Immature natural killer cell (primary cell): ENCODE data around the gene DHCR24. TPM values are rescaled to one million over a fixed set of nuclear protein-coding genes. Genes with fewer than 3 reads are reported as not detected.

Source experiments
- DNase-seq, 3 donors: peaks; one replicate each; pipeline ENCODE4 v3.0.0; 2022; ENCODE audit warnings: mixed read lengths in 1 of 3
- H3K27ac Mint-ChIP-seq, 6 donors: one replicate each; pipeline ENCODE4 v1.8.0; 2020; ENCODE audit warnings: mixed read lengths in 6 of 6, mild to moderate bottlenecking in 5 of 6, inconsistent platforms in 4 of 6, moderate library complexity in 3 of 6
- H3K27me3 Mint-ChIP-seq, 3 donors: one replicate each; pipeline ENCODE4 v1.8.0; 2020 to 2021; ENCODE audit warnings: low read depth in 3 of 3, mild to moderate bottlenecking in 3 of 3, mixed read lengths in 3 of 3, moderate library complexity in 3 of 3, inconsistent platforms in 1 of 3
- H3K36me3 Mint-ChIP-seq, 3 donors: one replicate each; pipeline ENCODE4 v1.8.0; 2020; ENCODE audit warnings: mixed read lengths in 3 of 3, inconsistent platforms in 2 of 3, mild to moderate bottlenecking in 2 of 3
- H3K4me1 Mint-ChIP-seq, 2 donors: one replicate each; pipeline ENCODE4 v1.8.0; 2020; ENCODE audit warnings: inconsistent platforms in 2 of 2, mild to moderate bottlenecking in 2 of 2, mixed read lengths in 2 of 2, moderate library complexity in 1 of 2
- H3K4me3 Mint-ChIP-seq, 5 donors: one replicate each; pipeline ENCODE4 v1.8.0; 2020; ENCODE audit warnings: mild to moderate bottlenecking in 5 of 5, mixed read lengths in 5 of 5, inconsistent platforms in 3 of 5, moderate library complexity in 3 of 5
- H3K9me3 Mint-ChIP-seq, 6 donors: one replicate each; pipeline ENCODE4 v1.8.0; 2020; ENCODE audit warnings: mild to moderate bottlenecking in 6 of 6, mixed read lengths in 6 of 6, inconsistent platforms in 4 of 6, moderate library complexity in 3 of 6
- polyA plus RNA-seq, 3 donors: library from polyadenylated mRNA; unstranded; fragments of 300-500 nt; fragmentation: Illumina TruSeq; gene quantifications; one replicate each; pipeline ENCODE4 v1.2.3, GENCODE V29; 2021

Gene DHCR24
- polyA plus RNA-seq, 3 donors from 2014 or later: 15.4 to 23.8 (median 17.0) TPM

DNA sequence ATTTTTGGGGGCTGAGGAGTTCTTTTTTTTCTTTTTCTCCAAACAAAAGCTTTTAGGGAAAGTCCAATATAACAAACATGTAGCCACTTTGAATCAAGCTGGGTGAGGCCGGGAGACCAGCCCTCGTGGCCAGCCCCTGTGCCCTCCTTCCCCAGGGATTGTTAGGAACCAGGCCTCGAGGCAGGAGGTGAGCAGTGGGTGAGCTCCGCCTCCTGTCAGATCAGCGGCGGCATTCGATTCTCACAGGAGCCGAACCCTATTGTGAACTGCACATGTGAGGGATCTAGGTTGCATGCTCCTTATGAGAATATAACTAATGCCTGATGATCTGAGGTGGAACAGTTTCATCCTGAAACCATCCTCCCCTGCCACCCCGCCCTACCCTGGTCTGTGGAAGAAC, 44.0 kb downstream of the DHCR24 start:
- H3K36me3 Mint-ChIP-seq: peaks cover 26 to 49% (median 30%) of the 10 kb centered on the region in 3 donors
- peaks cover 0 to 3% (median 0%) of the 10 kb centered on the region in 3 donors for H3K27me3 Mint-ChIP-seq
- no peak overlapping the region for H3K4me3 Mint-ChIP-seq
- no peaks in the 10 kb centered on the region for H3K4me1 Mint-ChIP-seq
- no peak for DNase-seq
- no peaks in the 10 kb centered on the region for H3K9me3 Mint-ChIP-seq
- H3K27ac Mint-ChIP-seq: no peak overlapping the region

DNA sequence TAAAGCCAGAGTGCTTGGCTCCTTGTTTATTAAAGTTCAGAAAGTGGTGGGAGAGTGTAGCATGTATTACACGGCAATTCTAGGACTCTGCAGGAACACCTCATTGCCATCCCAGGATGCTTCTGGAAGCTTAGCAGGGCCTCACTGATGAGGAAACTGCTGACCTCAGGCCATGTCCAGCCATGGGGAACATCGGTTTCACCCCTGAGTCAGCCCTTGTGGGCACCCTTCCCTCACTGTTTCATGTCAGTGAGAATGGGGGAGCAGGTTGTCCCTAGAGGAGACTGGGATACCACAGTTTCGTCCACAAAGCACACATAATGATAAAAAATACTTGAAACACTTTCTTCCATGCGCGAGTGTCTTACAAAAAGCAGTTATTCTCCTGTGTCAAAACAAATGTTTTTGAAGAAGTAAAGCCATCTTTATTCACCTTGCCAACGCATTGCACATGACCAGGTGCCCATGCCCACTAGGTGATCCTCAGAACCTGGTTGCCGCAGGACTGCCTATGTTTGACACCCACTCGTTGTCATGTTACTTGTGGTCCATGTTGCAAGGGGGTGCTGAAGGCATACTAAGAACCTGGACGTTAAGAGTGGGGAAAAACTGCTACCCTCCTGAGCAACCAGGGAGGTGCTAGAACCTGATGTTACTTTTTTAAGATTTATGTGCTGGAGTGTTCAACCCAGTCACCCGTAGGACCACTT, 44.6 kb downstream of the DHCR24 start:
- Mint-ChIP-seq H3K4me3 (no peak overlapping the region), H3K27ac (peak overlapping the region in 1 of 6 donors; percentile 46), H3K27me3 (peaks cover 0 to 3% (median 0%) of the 10 kb centered on the region in 3 donors)

DNA sequence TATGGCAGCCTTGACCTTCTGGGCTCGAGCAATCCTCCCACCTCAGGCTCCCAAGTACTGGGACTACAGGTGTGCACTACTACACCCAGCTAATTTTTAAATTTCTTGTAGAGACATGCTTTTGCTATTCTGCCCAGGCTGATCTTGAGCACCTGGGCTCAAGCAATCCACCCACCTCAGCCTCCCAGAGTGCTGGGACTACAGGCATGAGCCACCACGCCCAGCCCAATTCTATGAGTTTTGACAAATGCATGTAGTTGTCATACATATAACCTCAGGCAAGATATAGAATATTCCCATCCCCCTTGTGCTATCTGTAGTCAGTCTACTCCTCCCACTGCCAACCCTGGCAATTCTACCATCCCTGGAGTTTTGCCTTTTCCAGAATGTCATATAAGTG, 47.2 kb downstream of the DHCR24 start:
- no peak overlapping the region for H3K4me3 Mint-ChIP-seq
- H3K27ac Mint-ChIP-seq: no peak overlapping the region
- no peaks in the 10 kb centered on the region for H3K4me1 Mint-ChIP-seq
- peaks cover 30 to 67% (median 33%) of the 10 kb centered on the region in 3 donors for H3K36me3 Mint-ChIP-seq
- H3K27me3 Mint-ChIP-seq: peaks cover 0 to 3% (median 0%) of the 10 kb centered on the region in 3 donors
- DNase-seq: no peak
- no peaks in the 10 kb centered on the region for H3K9me3 Mint-ChIP-seq

More for the DNA sequence above, 44.6 kb downstream of the DHCR24 start:
- peaks cover 28 to 52% (median 30%) of the 10 kb centered on the region in 3 donors for H3K36me3 Mint-ChIP-seq
- no peaks in the 10 kb centered on the region for H3K4me1 Mint-ChIP-seq
- no peak for DNase-seq
- no peaks in the 10 kb centered on the region for H3K9me3 Mint-ChIP-seq

DNA sequence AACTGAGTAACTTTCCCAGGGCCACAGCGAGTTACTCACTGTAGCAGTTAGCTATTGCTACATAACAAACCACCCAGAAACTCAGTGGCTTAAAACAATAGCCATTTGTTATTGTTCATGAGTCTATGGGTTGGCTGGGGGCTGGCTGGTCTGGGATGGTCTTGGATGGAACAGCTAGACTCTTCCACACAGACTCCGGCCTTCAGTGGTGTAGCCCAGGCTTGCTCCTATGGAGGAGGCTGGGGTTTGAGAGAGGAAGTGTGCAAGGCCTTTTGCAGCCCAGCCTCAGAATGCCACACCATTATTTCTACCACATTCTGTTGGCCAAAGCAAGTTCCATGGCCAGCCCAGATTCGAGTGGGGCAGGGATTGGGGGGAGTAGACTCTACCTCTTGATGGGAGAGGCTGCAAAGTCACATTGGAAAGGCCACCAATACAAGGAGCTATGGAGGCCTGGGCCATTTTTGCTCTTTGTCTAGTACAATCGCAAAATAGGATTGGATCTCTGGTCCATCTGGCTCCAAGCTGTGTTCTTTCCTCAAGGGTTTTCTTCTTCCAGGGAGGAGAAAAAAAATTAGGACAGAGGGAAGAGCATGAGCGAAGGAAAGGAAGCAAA, 48.3 kb downstream of the DHCR24 start:
- H3K27me3 Mint-ChIP-seq: peaks cover 0 to 3% (median 0%) of the 10 kb centered on the region in 3 donors
- peak overlapping the region in 2 of 6 donors; percentile 4 to 68 for H3K27ac Mint-ChIP-seq
- H3K9me3 Mint-ChIP-seq: no peaks in the 10 kb centered on the region
- H3K4me1 Mint-ChIP-seq: no peaks in the 10 kb centered on the region
- DNase-seq: no peak
- H3K4me3 Mint-ChIP-seq: no peak overlapping the region
- H3K36me3 Mint-ChIP-seq: peaks cover 29 to 70% (median 33%) of the 10 kb centered on the region in 3 donors

DNA sequence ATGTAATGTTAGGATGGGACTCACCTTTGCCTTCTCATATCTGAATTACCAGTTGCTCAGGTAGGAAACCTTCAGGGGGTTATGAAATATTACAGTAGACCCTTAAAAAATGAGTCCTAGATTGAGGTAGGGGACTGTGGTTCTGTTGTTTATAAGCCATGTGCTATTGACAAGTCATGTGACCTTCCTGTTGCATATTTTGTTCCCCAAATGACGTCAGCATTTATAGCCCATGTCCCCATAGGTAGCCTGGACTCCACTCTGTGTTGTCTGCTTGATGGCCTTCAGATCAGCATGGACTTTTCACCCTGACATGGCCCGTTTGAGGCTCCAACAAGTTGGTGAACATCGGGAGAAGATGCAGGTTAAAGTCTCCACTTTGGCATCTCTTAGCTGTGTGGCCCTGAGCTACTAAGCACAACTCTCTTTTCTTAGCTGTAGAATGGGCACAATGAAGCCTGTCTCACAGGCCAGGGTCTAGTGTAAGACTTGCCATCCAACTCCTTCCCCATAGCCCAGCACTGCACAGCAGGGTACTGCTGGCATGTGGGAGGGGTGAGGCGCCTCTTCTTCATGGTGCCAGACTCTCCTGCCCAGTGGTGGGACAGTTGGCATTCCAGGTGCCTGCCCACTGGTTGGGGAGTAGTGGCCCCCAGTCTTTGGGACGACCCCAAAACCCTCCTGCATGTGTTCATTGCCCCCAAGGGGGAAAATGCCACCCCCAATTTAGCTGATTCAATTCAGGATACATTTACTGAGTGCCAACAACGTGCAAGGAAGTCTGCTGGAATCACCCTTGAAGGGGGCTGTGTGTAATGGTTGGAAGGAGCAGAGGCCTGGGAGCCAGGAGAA, 49.8 kb downstream of the DHCR24 start:
- Mint-ChIP-seq H3K36me3 (peaks cover 16 to 57% (median 27%) of the 10 kb centered on the region in 3 donors), H3K27ac (no peak overlapping the region), H3K27me3 (no peaks in the 10 kb centered on the region), H3K9me3 (no peaks in the 10 kb centered on the region), H3K4me1 (no peaks in the 10 kb centered on the region), H3K4me3 (no peak overlapping the region)
- no peak for DNase-seq

DNA sequence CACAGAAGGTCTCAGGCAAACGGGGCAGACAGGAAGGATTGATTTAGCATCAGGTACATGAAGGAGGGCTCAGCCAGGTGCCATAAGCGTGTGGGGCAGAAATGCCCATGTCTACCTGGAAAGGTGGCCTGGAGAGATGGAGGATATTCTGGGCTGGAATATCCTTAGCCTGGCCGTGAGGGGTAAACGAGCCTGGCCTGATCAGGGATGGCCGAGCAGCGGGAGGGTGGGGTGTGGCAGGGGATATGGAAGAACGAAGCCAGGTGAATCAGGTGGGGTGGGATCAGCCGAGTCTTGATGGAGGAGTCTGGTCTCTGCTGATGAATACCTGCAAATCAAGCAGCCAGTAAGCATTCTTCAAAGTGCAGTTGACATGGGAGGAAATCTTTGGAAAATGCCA, 50.4 kb downstream of the DHCR24 start:
- Mint-ChIP-seq H3K27ac (no peak overlapping the region), H3K9me3 (no peaks in the 10 kb centered on the region), H3K4me1 (no peaks in the 10 kb centered on the region), H3K4me3 (no peak overlapping the region), H3K36me3 (peaks cover 13 to 54% (median 23%) of the 10 kb centered on the region in 3 donors), H3K27me3 (no peaks in the 10 kb centered on the region)
- DNase-seq: no peak

DNA sequence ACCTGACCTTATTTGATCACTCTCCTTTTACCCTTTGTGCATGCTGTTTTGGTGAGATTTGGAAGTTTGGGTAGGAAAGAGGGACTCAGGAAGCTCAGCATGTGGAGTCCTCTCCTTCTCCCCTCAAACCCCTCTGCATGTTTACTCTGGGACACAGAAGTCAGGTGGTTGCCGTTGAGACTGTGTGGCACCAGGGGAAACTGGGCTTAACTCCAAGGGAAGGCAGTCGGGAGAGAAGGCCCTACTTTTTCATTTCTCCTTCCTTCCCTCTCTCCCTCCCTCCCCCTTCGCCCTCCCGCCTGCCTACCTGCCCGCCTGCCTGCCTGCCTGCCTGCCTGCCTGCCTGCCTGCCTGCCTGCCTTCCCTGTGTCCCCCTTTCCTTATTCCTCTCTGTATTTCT, 51.0 kb downstream of the DHCR24 start:
- no peaks in the 10 kb centered on the region for H3K27me3 Mint-ChIP-seq

DNA sequence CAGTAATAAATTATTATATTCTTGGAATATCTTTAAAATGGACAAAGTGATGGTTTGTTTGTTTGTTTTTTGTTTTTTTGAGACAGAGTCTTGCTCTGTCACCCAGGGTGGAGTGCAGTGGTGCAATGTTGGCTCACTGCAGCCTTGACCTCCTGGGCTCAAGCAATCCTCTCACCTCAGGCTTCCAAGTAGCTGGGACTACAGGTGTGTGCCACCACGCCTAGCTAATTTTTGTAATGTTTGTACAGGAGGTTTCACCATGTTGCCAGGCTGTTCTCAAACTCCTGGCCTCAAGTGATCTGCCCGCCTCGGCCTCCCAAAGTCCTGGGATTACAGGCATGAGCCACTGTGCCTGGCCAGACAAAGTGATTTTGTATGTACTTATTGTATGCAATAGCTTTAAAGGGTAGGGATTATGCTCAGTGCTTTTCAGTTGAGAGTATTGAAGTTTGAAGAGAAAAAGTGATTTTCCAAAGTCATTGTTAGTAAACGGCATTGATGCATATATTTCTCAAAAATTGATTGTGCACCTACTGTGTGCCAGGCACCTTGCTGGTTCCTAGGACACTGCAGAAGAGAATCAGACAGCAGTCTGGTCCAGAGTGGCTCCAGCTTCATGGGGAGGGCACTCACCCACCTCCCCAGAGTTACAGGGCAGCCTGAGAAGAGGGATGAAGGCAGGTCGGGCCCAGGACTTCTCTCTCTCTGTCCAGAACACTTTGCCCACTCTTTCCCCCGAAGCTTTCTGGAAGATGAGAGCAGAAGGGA, 51.7 kb downstream of the DHCR24 start:
- Mint-ChIP-seq H3K27me3 (no peaks in the 10 kb centered on the region), H3K4me1 (no peaks in the 10 kb centered on the region), H3K27ac (peak overlapping the region in 1 of 6 donors; percentile 46), H3K9me3 (peaks cover 0 to 3% (median 0%) of the 10 kb centered on the region in 6 donors), H3K36me3 (peaks cover 26 to 56% (median 29%) of the 10 kb centered on the region in 3 donors), H3K4me3 (no peak overlapping the region)
- DNase-seq: no peak

More for the DNA sequence above, 51.0 kb downstream of the DHCR24 start:
- peaks cover 19 to 54% (median 27%) of the 10 kb centered on the region in 3 donors for H3K36me3 Mint-ChIP-seq
- no peaks in the 10 kb centered on the region for H3K4me1 Mint-ChIP-seq
- peak overlapping the region in 1 of 6 donors; percentile 46 for H3K27ac Mint-ChIP-seq
- H3K4me3 Mint-ChIP-seq: no peak overlapping the region
- H3K9me3 Mint-ChIP-seq: no peaks in the 10 kb centered on the region
- DNase-seq: no peak

DNA sequence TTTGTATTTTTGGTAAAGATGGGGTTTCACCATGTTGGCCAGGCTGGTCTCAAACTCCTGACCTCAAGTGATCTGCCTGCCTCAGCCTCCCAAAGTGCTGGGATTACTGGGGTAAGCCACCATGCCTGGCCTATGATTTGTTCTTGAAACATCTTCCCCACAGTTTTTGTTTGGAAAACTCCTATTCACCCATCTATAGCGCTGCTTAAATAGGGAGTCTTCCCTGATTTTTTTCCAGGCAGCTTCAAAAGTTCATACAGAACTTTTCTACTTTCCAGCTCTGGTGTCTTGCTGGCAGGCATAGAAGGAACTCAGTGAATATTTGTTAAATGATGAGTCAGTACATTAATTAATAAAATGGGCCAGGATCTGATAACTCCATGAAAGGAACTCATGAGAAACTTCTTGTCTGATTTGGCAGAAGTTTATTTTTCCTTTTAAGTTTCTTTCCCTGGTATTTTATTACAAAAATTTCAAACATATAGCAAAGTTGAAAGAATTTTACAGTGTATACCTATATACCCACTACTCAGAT, 52.9 kb downstream of the DHCR24 start:
- Mint-ChIP-seq H3K4me1 (no peaks in the 10 kb centered on the region), H3K27me3 (no peaks in the 10 kb centered on the region), H3K36me3 (peaks cover 27 to 59% (median 35%) of the 10 kb centered on the region in 3 donors), H3K9me3 (peaks cover 0 to 4% (median 0%) of the 10 kb centered on the region in 6 donors), H3K27ac (no peak overlapping the region), H3K4me3 (no peak overlapping the region)
- no peak for DNase-seq

DNA sequence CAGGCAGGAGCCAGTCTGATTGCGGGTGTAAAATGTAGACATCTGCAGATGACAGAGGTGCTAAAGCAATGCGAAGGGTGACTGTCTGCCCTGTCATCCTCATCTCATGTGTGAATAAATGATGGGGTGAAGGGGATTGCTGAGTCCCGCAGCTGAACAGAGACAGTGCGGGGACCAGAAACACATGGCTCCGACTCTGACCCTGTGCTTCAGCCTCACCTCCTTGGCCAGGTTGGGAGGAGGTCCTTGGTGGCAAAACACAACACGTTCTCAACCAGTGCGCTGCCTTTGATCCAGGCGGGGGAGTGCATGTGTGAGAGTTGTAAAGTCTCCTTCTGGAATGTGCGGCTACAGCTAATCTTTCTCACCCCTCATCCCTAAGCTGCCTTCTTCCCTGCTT, 53.9 kb downstream of the DHCR24 start:
- no peaks in the 10 kb centered on the region for H3K27me3 Mint-ChIP-seq
- peaks cover 33 to 61% (median 37%) of the 10 kb centered on the region in 3 donors for H3K36me3 Mint-ChIP-seq
- no peaks in the 10 kb centered on the region for H3K4me1 Mint-ChIP-seq
- DNase-seq: no peak
- no peak overlapping the region for H3K4me3 Mint-ChIP-seq
- peaks cover 0 to 4% (median 0%) of the 10 kb centered on the region in 6 donors for H3K9me3 Mint-ChIP-seq
- no peak overlapping the region for H3K27ac Mint-ChIP-seq

DNA sequence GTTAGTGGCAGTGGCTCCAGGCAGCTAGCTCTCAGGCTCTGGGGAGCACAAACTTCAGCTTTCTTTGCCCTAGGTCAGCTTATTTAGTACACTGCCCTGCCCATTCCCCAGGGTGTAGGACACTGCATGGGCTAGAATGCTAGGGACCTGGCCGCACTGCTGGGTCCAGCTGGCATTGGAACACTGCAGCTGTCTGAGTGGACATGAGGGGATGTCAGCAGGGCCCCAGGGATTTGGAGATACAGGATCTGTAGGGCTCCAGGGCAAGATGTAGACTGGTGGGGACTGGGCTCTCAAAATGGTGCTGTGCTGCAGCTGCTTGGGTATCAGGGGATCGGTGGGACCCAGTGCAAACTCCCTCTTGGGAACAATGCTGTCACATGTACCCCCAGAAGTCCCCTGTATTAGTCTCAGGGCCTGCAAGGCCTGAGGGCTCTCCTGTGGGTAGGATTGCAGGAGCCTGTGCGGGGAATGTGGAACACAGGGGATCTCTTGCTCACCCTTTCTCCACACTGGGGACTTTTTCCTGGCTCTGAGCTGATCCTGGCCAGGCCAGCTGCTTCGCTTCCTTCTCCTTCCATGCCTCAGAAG, 60.7 kb downstream of the DHCR24 start:
- DNase-seq: no peak
- Mint-ChIP-seq H3K9me3 (peaks cover 16 to 33% (median 26%) of the 10 kb centered on the region in 6 donors), H3K36me3 (peaks cover 69 to 88% (median 87%) of the 10 kb centered on the region in 3 donors), H3K4me3 (no peak overlapping the region), H3K27me3 (peaks cover 0 to 4% (median 0%) of the 10 kb centered on the region in 3 donors), H3K4me1 (peaks cover 7 to 8% of the 10 kb centered on the region in 2 donors), H3K27ac (no peak overlapping the region)

DNA sequence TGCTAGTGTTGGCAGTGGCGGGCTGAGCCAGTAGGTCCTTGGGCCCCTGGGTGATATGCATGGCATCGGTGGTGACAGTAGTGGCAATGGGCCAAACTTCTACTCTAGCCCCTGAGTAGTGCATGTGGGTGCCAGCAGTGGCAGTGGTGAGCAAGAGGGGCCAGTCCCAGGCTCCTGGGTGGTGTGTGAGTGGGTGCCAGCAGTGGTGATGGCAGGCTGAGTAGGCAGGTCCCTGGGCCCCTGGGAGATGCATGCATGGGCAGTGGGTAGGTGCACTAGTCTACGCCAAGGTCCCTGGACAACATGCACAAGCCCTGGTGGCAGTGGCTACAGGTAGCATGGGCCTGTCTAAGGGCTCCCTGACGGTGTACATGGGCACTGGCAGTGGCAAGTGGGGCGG, 61.3 kb downstream of the DHCR24 start:
- Mint-ChIP-seq H3K36me3 (peaks cover 63 to 85% (median 85%) of the 10 kb centered on the region in 3 donors), H3K9me3 (peaks cover 16 to 33% (median 26%) of the 10 kb centered on the region in 6 donors), H3K27ac (peak overlapping the region in 1 of 6 donors; percentile 61), H3K4me1 (peaks cover 7 to 11% of the 10 kb centered on the region in 2 donors), H3K27me3 (peaks cover 0 to 4% (median 0%) of the 10 kb centered on the region in 3 donors), H3K4me3 (no peak overlapping the region)
- no peak for DNase-seq
